ENCODE measurements around the gene TMPRSS2. TPM values are rescaled to one million over a fixed set of nuclear protein-coding genes. Genes with fewer than 3 reads are reported as not detected.

TMPRSS2 gene
- total RNA-seq, 4 donors from 2014 or later = 0.26 to 1.5 TPM; not detected in 2

GRCh38 chr21:41520560-41521442 lies 12.8 kb upstream of the TMPRSS2 start:
- intact Hi-C loops (cut with DNase I; ENCODE audit: low total_unique reads) = no loop called here
- no peaks in the 10 kb centered on the region for H3K27me3 ChIP-seq
- no peak for DNase-seq
- H3K36me3 ChIP-seq = no peaks in the 10 kb centered on the region
- H3K4me3 ChIP-seq = no peak overlapping the region
- H3K4me1 ChIP-seq = no peaks in the 10 kb centered on the region
- H3K27ac ChIP-seq = no peak overlapping the region
- no peaks in the 10 kb centered on the region for H3K9me3 ChIP-seq
- TF ChIP-seq POLR2A (IDR thresholded peaks at IDR 0.05) (no peak), CTCF (IDR thresholded peaks at IDR 0.05) (no peak)

DNA sequence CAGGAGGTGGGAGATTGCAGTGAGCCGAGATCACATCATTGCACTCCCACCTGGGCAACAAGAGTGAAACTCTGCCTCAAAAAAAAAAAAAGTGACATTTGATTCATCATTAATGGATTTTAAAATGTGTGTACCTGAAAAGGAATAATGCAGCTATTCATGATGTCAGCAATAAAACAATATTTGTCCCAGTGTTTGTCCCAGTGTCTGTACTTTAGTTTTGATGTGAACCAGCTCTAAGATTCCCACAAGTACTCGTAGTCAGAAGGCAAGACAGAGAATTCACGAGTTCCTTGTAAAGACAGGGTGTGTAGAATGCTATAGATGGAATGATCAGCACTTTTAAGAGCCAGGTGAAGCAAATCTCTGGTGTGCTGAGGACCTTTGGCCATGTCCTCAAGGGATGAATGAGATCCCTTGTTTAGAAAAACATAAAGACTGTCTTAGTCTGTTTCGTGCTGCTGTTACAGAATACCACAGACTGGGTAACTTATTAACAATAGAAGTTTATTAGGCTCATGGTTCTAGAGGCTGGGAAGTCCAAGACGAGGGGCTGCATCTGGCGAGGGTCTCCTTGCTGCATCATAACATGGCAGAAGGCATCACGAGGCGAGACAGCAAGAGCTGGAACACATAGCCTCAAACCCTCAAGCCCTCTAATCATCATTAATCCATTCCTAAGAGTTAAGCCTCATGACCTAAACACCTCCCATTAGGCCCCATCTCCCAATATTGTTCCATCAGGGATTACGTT lies 12.0 kb upstream of the TMPRSS2 start:
- intact Hi-C loops (cut with DNase I; ENCODE audit: low total_unique reads) = no loop called here
- Histone ChIP-seq H3K9me3 (no peaks in the 10 kb centered on the region), H3K4me1 (no peaks in the 10 kb centered on the region), H3K27me3 (no peaks in the 10 kb centered on the region), H3K36me3 (no peaks in the 10 kb centered on the region), H3K27ac (no peak overlapping the region), H3K4me3 (no peak overlapping the region)
- no peak for DNase-seq
- TF ChIP-seq CTCF (IDR thresholded peaks at IDR 0.05) = no peak
- TF ChIP-seq POLR2A (IDR thresholded peaks at IDR 0.05) = no peak

- intact Hi-C loops (cut with DNase I; ENCODE audit: low total_unique reads) = no loop called here
- DNase-seq = no peak
- no peaks in the 10 kb centered on the region for H3K36me3 ChIP-seq
- TF ChIP-seq CTCF (IDR thresholded peaks at IDR 0.05) (no peak), POLR2A (IDR thresholded peaks at IDR 0.05) (no peak)
- H3K9me3 ChIP-seq = no peaks in the 10 kb centered on the region
- H3K27me3 ChIP-seq = no peaks in the 10 kb centered on the region
- H3K4me3 ChIP-seq = no peak overlapping the region
- H3K27ac ChIP-seq = no peak overlapping the region
- no peaks in the 10 kb centered on the region for H3K4me1 ChIP-seq
Measured at GRCh38 chr21:41518757-41519156, 10.8 kb upstream of the TMPRSS2 start.

GRCh38 chr21:41511858-41512257 lies 3.9 kb upstream of the TMPRSS2 start:
- DNase-seq = no peak
- intact Hi-C loops (cut with DNase I; ENCODE audit: low total_unique reads) = no loop called here
- H3K36me3 ChIP-seq = no peaks in the 10 kb centered on the region
- no peak overlapping the region for H3K27ac ChIP-seq
- no peaks in the 10 kb centered on the region for H3K4me1 ChIP-seq
- H3K27me3 ChIP-seq = peaks cover 0 to 3% of the 10 kb centered on the region in 2 donors
- H3K4me3 ChIP-seq = no peak overlapping the region
- TF ChIP-seq CTCF (IDR thresholded peaks at IDR 0.05) = no peak
- TF ChIP-seq POLR2A (IDR thresholded peaks at IDR 0.05) = no peak
- no peaks in the 10 kb centered on the region for H3K9me3 ChIP-seq

- intact Hi-C loops (cut with DNase I; ENCODE audit: low total_unique reads) = no loop called here
- Histone ChIP-seq H3K4me1 (no peaks in the 10 kb centered on the region), H3K4me3 (no peak overlapping the region), H3K27me3 (peaks cover 0 to 3% of the 10 kb centered on the region in 2 donors), H3K9me3 (no peaks in the 10 kb centered on the region), H3K27ac (no peak overlapping the region), H3K36me3 (no peaks in the 10 kb centered on the region)
- DNase-seq = no peak
- TF ChIP-seq POLR2A (IDR thresholded peaks at IDR 0.05) (no peak), CTCF (IDR thresholded peaks at IDR 0.05) (no peak)
Measured at GRCh38 chr21:41510500-41510899, 2.5 kb upstream of the TMPRSS2 start.
